NCI-H345 (cell line): ENCODE results near the gene TMEM255B.
"Not testable (repeated sequence)": the region's sequence is repeated elsewhere in the genome, so short reads cannot be mapped to it uniquely, and the experiment has no call there.

Experiments used
- DNase-seq: peaks from one replicate; lab custom pipeline; 2025; lab: John Stamatoyannopoulos, UW

The TMEM255B gene

GRCh38 chr13:113787694-113788093, 28.7 kb downstream of the TMEM255B start:
- no peak for DNase-seq

GRCh38 chr13:113788413-113789135, 29.5 kb downstream of the TMEM255B start:
- no peak for DNase-seq

- DNase-seq, result no peak
These were observed 30.1 kb downstream of the TMEM255B start for GRCh38 chr13:113789167-113789566.

GRCh38 chr13:113789931-113790330, 30.9 kb downstream of the TMEM255B start:
- not testable (repeated sequence) for DNase-seq

DNA sequence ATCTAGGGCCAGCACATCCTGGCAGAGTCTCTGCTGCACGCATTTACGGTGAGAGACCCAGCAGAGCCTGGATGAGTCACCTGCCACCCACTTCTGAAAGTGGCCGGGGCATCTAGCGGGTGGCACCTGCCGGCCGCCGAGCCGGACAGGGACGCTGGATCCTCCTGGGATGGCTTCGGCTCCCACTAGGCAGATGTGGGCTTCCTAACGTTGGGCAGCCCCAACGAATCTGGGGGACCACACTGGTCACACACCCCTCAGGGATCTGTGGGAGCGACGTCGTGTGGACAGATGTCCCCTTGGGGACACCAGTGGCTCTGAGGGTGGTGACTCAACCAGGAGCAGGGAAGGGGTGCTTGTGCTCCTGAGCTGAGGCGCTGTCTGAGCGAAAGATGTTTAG, 32.2 kb downstream of the TMEM255B start:
- no peak for DNase-seq

- DNase-seq, result no peak
These were observed 32.7 kb downstream of the TMEM255B start for GRCh38 chr13:113791761-113792160.

DNA sequence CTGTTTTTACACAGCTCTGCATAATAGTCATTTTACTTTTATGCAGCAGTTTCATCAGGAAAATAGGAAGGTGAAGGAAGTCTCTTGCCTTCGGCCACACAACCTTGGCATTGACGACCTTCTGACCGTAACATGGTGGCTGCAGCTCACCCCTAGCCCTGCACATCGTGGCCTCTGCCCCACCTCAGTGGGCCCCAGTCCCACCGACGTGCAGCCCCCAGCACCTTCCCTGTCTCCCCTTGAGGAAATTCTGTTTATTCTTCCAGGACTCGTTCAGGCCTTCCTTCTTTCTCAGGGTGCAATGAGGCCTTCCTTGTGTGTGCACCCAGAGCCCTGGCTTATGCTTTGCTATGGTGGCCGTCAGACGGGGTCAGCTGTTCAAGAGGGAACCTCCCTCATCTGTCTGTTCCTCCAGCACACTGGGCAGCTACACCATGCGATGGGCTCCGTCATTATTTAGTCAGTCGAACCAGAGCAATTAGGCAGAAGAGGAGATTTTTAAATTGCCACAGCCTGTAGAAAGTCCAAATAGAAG, 33.3 kb downstream of the TMEM255B start:
- no peak for DNase-seq

GRCh38 chr13:113792886-113793717, 34.1 kb downstream of the TMEM255B start:
- DNase-seq, result no peak

DNA sequence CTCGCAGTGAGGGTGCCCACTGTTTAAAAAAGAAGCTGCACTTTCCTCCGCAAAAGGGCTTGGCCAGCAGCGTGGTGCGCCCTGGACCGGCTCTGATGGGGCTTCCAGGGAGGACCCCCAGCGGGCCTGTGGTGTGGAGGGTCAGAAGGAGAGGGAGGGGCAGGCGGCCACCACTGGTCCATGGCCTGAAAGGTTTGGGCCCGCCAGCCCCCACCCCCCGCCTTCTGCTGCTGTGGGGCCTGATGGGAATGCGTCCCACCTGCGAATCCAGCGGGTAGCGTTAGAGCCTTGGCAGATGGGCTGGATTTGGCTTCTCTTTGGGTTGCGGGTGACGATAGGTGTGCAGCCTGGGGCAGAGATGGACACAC, 34.7 kb downstream of the TMEM255B start:
- DNase-seq, result no peak

DNA sequence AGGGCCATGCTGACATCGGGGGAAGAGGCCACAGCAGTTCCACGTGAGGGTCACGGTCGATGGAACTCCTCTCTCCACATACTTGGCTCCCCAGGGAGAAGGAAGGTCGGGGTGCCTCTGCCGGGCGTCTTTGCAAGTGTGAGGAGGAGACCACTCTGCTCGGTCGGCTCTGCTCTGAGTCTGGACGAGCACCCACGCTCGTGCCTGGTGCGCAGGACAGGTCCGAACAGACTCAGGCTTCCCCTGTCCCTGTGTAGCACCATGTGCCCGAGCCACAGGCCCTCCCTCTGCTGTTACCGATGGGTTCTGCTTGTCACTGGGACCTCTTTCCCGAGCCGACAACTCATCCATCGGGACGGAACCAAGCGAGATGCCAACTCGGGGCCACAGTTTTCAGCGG, 35.1 kb downstream of the TMEM255B start:
- no peak for DNase-seq

DNA sequence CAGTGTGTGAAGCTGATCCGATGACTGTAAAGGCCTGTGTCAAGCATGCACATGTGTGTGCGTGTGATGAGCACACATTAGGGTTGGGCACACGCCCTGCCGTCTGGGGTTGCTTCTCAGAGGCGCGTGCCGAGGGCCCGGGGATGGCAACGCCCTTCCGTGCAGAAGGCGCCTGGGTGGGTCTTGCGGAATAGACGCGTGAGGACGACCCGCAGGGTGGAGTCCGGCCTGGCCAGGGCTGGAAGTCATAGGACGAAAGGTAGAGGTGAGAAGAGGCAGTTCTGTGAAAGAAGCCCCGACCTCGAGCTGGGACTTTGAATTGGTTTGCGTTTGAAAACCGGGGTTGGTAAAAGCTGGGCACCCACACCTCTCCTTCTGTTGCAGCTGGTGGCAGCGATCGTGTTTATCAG, 35.7 kb downstream of the TMEM255B start:
- DNase-seq, result no peak

- not testable (repeated sequence) for DNase-seq
These were observed 36.3 kb downstream of the TMEM255B start for GRCh38 chr13:113795362-113795761.

GRCh38 chr13:113796211-113796963, 37.4 kb downstream of the TMEM255B start:
- DNase-seq, result no peak

GRCh38 chr13:113796964-113797676, 38.1 kb downstream of the TMEM255B start:
- DNase-seq, result no peak

- DNase-seq, result no peak
These were observed 39.3 kb downstream of the TMEM255B start for GRCh38 chr13:113798200-113798811.

DNA sequence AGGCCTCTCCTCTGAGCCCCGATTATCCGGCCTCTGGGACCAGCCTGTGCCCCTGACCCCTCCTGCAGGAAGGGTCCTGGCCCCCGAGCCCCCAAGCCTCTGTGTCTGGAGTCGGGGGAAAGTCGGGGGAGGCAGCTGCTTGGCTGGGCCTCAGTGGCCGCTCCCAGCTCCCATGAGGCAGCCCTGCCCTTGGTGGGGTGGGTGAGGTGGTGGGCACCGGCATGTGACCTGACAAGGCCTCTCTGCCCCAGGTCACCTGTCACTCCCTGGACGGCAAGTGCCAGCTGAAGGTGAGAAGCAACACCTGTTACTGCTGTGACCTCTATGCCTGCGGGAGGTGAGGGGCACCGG, 41.5 kb downstream of the TMEM255B start:
- no peak for DNase-seq

GRCh38 chr13:113801289-113801961, 42.4 kb downstream of the TMEM255B start:
- DNase-seq, result no peak

- DNase-seq, result no peak
These were observed 43.1 kb downstream of the TMEM255B start for GRCh38 chr13:113802090-113802531.

DNA sequence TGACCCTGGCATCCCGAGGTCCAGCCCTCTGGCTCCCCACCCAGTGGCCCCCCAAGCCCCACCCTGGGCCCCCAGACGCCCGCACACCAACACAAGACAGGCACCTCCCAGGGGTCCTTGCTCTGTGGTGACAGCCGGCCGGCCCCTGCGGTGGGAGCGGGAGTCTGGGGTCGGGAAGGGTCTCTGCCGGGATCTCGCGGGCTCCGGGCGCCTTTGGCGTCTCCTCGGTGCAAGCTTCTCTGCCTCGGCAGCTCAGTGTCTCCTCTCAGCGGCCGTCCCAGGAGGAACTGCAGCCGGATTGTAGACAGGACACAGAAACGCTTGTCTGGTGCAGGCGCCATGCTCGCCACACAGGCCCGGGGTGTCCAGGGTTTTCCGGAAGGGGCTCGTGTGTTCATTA, 43.7 kb downstream of the TMEM255B start:
- no peak for DNase-seq

- DNase-seq, result no peak
These were observed 44.5 kb downstream of the TMEM255B start for GRCh38 chr13:113803409-113804016.
